Suppressor macrophage (primary cell): ENCODE data around the gene SGMS1.
"Not testable (repeated sequence)": the region's sequence is repeated elsewhere in the genome, so short reads cannot be mapped to it uniquely, and the experiment has no call there.

Source experiments
- DNase-seq, 4 experiments: peaks; one replicate each; pipeline ENCODE4 v3.0.0-alpha.2; 2020 to 2022

The SGMS1 gene

DNA sequence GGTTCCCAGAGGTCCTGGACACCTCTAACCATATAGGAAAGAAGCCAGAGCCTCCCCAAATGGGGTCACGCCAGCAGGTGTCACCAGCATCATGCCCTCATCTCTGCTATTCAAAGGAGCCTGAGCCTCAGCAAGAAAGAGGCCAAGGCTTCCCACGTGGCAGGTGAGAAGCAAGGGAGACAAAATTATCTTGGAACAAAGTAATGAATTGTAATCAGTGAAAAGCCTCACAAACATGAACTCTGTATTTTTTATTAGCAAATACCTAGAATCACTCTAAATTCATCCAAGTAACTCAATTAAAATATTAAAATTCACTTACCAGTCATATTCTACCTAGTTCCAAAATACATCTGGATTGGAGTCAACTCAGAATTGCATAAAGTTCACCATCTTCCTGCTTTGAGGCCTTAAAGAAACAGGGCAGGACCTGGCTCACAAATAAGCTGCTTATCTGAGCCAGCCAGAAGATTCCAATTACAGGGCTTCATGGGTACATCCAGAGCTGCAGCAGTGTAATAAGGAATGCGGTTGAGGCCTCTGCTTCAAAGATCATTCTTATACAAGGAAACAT, 68.7 kb downstream of the SGMS1 start:
- no peak for DNase-seq

- no peak for DNase-seq
These were observed 69.3 kb downstream of the SGMS1 start for GRCh38 chr10:50554376-50554994.

GRCh38 chr10:50552771-50553535, 70.8 kb downstream of the SGMS1 start:
- DNase-seq, result peak in 2 of 4 experiments; percentile 7 to 19

- no peak for DNase-seq
These were observed 71.4 kb downstream of the SGMS1 start for GRCh38 chr10:50552308-50552707.

- no peak for DNase-seq
These were observed 71.9 kb downstream of the SGMS1 start for GRCh38 chr10:50551894-50552293.

- DNase-seq, result no peak
These were observed 73.4 kb downstream of the SGMS1 start for GRCh38 chr10:50550291-50550839.

DNA sequence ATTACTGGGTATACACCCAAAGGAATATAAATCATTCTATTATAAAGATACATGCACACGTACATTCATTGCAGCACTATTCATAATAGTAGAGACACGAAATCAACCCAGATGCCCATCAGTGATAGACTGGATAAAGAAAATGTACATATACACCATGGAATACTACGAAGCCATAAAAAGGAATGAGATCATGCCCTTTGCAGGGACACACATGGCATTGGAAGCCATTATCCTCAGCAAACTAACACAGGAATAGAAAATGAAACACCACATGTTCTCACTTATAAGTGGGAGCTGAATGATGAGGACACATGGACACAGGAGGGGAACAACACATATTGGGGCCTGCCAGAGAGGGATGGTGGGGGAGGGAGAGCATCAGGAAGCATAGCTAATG, 74.6 kb downstream of the SGMS1 start:
- DNase-seq, result not testable (repeated sequence)

DNA sequence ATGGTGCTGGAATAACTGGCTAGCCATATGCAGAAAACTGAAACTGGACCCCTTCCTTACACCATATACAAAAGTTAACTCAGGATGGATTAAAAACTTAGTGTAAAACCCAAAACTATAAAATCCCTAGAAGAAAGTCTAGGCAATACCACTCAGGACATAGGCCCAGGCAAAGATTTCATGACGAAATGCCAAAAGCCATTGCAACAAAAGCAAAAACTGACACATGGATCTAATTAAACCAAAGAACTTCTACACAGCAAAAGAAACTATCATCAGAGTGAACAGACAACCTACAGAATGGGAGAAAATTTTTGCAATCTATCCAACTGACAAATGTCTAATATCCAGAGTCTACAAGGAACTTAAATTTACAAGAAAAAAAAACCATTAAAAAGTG, 75.3 kb downstream of the SGMS1 start:
- not testable (repeated sequence) for DNase-seq

DNA sequence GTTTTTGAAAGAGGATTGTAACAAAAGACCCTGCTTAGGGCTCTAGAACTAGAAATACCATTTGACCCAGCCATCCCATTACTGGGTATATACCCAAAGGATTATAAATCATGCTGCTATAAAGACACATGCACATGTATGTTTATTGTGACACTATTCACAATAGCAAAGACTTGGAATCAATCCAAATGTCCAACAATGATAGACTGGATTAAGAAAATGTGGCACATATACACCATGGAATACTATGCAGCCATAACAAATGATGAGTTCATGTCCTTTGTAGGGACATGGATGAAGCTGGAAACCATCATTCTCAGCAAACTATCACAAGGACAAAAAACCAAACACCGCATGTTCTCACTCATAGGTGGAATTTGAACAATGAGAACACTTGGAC, 77.5 kb downstream of the SGMS1 start:
- not testable (repeated sequence) for DNase-seq

DNA sequence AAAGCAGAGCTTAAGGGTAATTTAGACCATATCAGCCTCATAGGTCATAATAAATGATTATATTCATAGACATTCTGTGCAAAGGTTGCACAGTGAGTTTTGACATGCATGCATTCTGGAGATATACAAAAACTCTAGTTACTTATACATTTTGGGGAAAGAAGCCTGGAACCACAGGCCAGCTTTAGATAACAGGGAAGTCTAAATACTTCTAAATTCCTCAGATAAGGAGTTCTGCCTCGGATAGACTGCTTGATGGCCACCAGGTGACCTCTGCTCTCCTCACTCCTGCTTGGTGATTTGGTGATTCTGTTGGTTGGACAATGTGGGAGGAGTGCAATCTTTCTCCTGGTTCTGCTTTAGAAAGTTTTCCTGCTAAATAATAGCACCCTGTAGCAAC, 77.9 kb downstream of the SGMS1 start:
- DNase-seq, result no peak

GRCh38 chr10:50544857-50545429, 78.8 kb downstream of the SGMS1 start:
- DNase-seq, result no peak

- no peak for DNase-seq
These were observed 79.5 kb downstream of the SGMS1 start for GRCh38 chr10:50544095-50544856.

DNA sequence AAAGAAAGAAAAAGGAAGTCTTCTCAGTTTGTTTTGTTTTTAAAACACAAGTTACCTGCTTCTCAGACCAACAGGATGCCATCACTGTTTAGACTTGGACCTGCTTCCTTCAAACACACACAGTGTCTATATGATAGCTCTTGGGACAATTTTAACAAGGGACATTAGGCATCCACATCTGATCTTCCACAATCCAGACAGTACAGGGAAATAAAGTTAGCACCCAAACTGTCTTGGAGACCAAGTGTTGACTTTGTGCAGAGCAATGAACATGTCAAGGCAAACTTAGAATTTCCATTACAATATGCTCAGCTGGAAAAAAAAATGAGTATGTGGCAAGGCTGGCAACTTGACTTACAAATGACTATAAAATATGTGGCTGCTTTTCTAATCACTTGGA, 80.9 kb downstream of the SGMS1 start:
- DNase-seq, result no peak

DNA sequence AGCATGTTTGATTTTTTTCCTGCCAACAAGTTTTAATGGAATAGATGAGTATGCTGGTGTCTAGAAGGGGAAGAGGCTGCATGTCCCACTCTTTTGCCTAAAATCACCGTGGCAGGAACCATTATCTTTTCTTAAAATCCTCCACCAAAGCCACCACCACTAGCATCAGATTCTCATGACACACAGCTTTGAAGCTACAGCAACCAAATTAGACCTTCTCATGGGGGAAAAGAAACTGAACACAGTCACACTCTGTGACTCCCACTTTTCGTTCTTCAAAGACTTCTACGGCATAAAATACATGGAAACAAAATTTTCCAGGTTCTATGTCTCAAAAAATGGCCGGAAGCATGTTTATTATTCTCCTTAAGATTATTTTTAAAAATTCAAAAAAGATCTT, 81.8 kb downstream of the SGMS1 start:
- no peak for DNase-seq

GRCh38 chr10:50541317-50541716, 82.4 kb downstream of the SGMS1 start:
- no peak for DNase-seq

DNA sequence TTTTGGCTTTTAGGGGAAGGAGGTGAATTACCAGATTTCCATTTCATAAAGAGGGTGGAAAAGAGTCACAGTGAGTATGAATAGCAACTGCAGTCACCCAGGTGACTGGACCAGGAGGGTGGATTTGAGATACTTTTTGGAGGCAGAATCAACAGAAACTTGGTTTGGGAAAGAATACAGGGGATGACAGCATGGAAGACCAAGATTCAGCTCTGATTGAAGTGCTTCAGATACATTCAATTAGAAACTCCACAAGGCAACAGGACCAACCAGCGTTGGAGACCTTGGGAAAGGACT, 83.0 kb downstream of the SGMS1 start:
- DNase-seq, result no peak

- DNase-seq, result peak in 3 of 4 experiments; percentile 29 to 50 (median 35)
These were observed 83.5 kb downstream of the SGMS1 start for GRCh38 chr10:50540069-50540825.

- DNase-seq, result no peak
These were observed 85.0 kb downstream of the SGMS1 start for GRCh38 chr10:50538555-50539398.

DNA sequence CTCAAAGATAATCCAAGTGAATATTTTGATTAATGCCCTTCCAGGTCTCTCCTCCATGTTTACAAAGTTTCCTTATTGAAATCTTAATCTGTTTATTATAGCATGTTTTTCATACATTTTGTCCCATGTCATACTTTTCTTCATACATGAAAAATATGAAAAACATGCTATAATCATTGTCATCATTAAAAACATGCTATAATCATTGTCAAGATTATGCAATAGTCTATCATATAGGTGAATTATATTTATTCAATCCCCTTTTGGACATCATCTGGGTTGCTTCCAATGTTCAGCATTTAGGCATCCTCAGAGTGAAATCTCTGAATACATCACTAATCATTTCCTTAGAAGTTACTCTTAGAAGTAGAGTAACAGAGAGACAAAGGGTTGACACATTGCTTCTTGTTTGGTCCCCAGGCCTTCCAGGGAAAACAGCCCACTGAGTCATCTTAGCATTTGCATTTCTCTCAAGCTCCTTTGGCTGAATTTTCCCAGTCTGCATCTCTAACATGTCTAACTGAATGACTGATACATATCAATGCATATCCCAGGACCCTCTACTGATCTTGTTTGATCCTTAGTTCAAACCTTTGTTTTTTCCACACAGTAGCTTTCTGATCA, 87.0 kb downstream of the SGMS1 start:
- DNase-seq, result no peak

DNA sequence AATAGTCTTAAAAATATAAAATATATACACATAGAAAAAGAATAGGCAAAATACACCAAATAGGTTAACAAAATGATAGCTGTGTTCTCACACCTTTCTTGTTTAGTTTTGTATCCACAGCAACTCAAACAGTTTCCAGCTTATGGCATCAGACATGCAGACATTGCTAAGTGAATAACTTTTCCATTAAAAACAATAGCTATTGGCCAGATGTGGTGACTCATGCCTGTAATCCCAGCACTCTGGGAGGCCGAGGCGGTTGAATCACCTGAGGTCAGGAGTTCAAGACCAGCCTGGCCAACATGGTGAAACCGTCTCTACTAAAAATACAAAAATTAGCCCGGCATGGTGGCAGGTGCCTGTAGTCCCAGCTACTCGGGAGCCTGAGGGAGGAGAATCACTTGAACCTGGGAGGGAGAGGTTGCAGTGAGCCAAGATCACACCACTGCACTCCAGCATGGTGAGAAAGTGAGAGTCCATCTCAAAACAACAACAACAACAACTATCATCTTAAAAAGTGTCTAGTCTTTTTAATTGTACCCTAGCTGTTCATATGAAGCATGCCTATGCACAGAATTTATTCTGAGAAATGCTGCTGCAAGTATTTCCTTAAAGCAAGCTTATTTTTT, 88.9 kb downstream of the SGMS1 start:
- DNase-seq, result not testable (repeated sequence)
